NCI-H1092 treated with DMSO at 0.1 percent for 48 hours (cell line): ENCODE data around the gene OR8D1.

Source experiments
- DNase-seq: peaks from one replicate; lab custom pipeline; 2025; lab: John Stamatoyannopoulos, UW

The OR8D1 gene

GRCh38 chr11:124313849-124314248, at the start of gene OR8D1:
Gene OR8D1, minus strand, starts transcription at chr11:124313949. Its CDS starts 3,183 bp downstream, at chr11:124310766.
- DNase-seq: no peak

GRCh38 chr11:124359566-124359965, 45.8 kb upstream of the OR8D1 start:
- DNase-seq: no peak

GRCh38 chr11:124346311-124346955, 32.7 kb upstream of the OR8D1 start:
- DNase-seq: no peak

- DNase-seq: no peak
These were observed 30.6 kb upstream of the OR8D1 start for GRCh38 chr11:124344346-124344745.

- DNase-seq: no peak
These were observed 26.3 kb upstream of the OR8D1 start for GRCh38 chr11:124340142-124340447.

GRCh38 chr11:124339396-124340141, 25.8 kb upstream of the OR8D1 start:
- no peak for DNase-seq

GRCh38 chr11:124331873-124332272, 18.1 kb upstream of the OR8D1 start:
- no peak for DNase-seq

GRCh38 chr11:124329787-124330478, 16.2 kb upstream of the OR8D1 start:
- no peak for DNase-seq

- DNase-seq: no peak
These were observed 14.0 kb upstream of the OR8D1 start for GRCh38 chr11:124327775-124328174.

- no peak for DNase-seq
These were observed 8.6 kb upstream of the OR8D1 start for GRCh38 chr11:124322356-124322755.

- no peak for DNase-seq
These were observed 6.3 kb upstream of the OR8D1 start, which contains the start of gene OR8D2 for GRCh38 chr11:124320097-124320496. Gene OR8D2, minus strand, starts transcription at chr11:124320197. Its CDS starts 0 bp downstream, at chr11:124320197.

GRCh38 chr11:124315052-124315451, 1.3 kb upstream of the OR8D1 start:
- no peak for DNase-seq

- no peak for DNase-seq
These were observed 618 bp downstream of the OR8D1 start for GRCh38 chr11:124313131-124313530.

GRCh38 chr11:124311670-124312069, 2.1 kb downstream of the OR8D1 start:
- no peak for DNase-seq

GRCh38 chr11:124311269-124311668, 2.5 kb downstream of the OR8D1 start:
- DNase-seq: no peak

GRCh38 chr11:124310721-124311120, 3.0 kb downstream of the OR8D1 start:
- DNase-seq: no peak

- no peak for DNase-seq
These were observed 6.7 kb downstream of the OR8D1 start for GRCh38 chr11:124307093-124307492.

GRCh38 chr11:124302347-124303125, 11.2 kb downstream of the OR8D1 start:
- DNase-seq: no peak

- no peak for DNase-seq
These were observed 12.2 kb downstream of the OR8D1 start for GRCh38 chr11:124301548-124301947.

GRCh38 chr11:124297921-124298320, 15.8 kb downstream of the OR8D1 start:
- DNase-seq: no peak

GRCh38 chr11:124296016-124296415, 17.7 kb downstream of the OR8D1 start:
- no peak for DNase-seq

- DNase-seq: no peak
These were observed 19.1 kb downstream of the OR8D1 start for GRCh38 chr11:124294687-124295086.
